Esophagus squamous epithelium (tissue), 5 donors: ENCODE data around the gene RCOR2. TPM values are rescaled to one million over a fixed set of nuclear protein-coding genes. Genes with fewer than 3 reads are reported as not detected.
A peak's percentile ranks its signal among the peaks of the same experiment; 100 is the strongest.

Source experiments
- DNase-seq: peaks from one replicate; lab custom pipeline; 2025; lab: John Stamatoyannopoulos, UW
- H3K27ac ChIP-seq, 4 donors: fragments of 200-600 bp; sonication (generic); one replicate each; pipeline ENCODE4 v1.5.1; 2016 to 2019; ENCODE audit warnings: mild to moderate bottlenecking in 1 of 4
- H3K27me3 ChIP-seq, 4 donors: fragments of 200-600 bp; sonication (generic); 1 replicate in 3 of 4; 2 replicates in 1 of 4; pipeline versions ENCODE4 v1.5.1 to v1.6.0; 2017 to 2021; ENCODE audit warnings: antibody characterized with exemption in 1 of 4
- H3K36me3 ChIP-seq, 3 donors: fragments of 200-600 bp; sonication (generic); one replicate each; pipeline ENCODE4 v1.5.1; 2016 to 2019
- H3K4me1 ChIP-seq, 3 donors: fragments of 200-600 bp; sonication (generic); one replicate each; pipeline ENCODE4 v1.5.1; 2017 to 2019
- H3K4me3 ChIP-seq, 4 donors: fragments of 200-600 bp; sonication (generic); 1 replicate in 3 of 4; 2 replicates in 1 of 4; pipeline ENCODE4 v1.5.1; 2016 to 2019; ENCODE audit warnings: mild to moderate bottlenecking in 2 of 4, moderate library complexity in 1 of 4
- H3K9me3 ChIP-seq, 3 donors: fragments of 200-600 bp; sonication (generic); one replicate each; pipeline ENCODE4 v1.5.1; 2016 to 2019
- CTCF ChIP-seq, 6 experiments: fragments of 450-650 bp in 4 of 6; fragments of 200-600 bp in 2 of 6; sonication (generic) in 2 of 6; IDR thresholded peaks; one replicate each; pipeline ENCODE4 v1.5.1; 2016 to 2019; ENCODE audit warnings: antibody characterized with exemption in 6 of 6, mild to moderate bottlenecking in 4 of 6, moderate library complexity in 4 of 6
- POLR2A ChIP-seq, 4 donors: fragments of 450-650 bp; IDR thresholded peaks; one replicate each; pipeline ENCODE4 v1.6.1; 2017; ENCODE audit warnings: antibody characterized with exemption in 4 of 4, mild to moderate bottlenecking in 4 of 4, moderate library complexity in 3 of 4
- WGBS, 2 donors: methylation state at CpG; one replicate each; pipeline ENCODE4 v1.1.5; 2018; 5-methylcytosine and 5-hydroxymethylcytosine counted together
- intact Hi-C: fragments of 100-400 bp; cut with DNase I; formaldehyde crosslinking; loops from one replicate; pipeline ENCODE4 v1.15.0; 2022
- total RNA-seq, 4 donors: library from RNA; depleted of rRNA; stranded (reverse); fragments of >200 nt; gene quantifications; one replicate each; pipeline ENCODE4 v1.1.0, GENCODE V29; 2016
- donor health status: DM: yes; HTN: yes; CAD: no.

The RCOR2 gene
- total RNA-seq, 4 donors from 2014 or later: 0.19 to 0.49 (median 0.22) TPM; not detected in 1

DNA sequence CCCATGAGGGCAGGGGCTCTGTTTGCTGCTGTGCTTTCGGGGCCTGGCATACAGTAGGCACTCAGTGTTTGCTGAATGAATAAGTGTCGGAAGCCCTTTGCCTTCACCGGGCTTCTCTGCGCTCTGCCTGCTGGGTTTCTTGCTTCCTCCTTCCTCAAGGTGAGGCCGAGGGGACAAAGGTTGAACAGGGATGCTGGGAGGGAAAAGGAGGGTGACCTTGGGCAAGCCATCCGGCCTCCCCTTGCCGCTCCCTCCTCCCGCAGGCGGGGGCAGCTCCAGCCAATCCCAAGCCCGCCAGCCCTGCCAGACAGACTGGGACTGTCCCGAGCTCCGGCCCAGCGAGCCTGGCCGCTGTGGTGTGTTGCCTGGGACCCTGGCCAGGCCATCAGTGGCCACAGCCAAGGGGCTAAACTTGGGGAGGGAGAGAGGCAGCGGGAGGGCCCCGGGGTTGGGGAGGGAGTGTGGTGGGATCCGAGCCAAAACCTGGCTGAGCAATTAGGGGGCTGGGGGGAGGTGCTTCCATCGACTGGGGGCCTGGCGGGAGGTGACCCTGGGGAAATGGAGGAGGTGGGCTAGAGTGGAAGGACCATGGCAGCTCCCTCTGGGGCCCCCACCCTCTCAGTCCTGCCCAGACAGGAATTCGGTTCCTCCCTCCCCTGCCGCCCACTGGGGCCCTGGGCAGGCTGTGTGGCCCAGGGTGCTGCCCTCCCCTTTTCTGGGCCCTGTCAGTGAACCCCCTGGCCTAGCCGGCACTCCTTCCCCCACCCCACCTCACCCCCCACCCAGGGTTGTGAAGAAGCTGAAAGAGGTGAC lies 3.4 kb upstream of the RCOR2 start:
- no peaks in the 10 kb centered on the region for H3K9me3 ChIP-seq
- peaks cover 0 to 14% (median 0%) of the 10 kb centered on the region in 4 donors for H3K27me3 ChIP-seq
- DNase-seq: no peak
- H3K36me3 ChIP-seq: no peaks in the 10 kb centered on the region
- peak overlapping the region; percentile 28 to 88 (median 80) for H3K27ac ChIP-seq
- TF ChIP-seq POLR2A (IDR thresholded peaks at IDR 0.05): no peak
- TF ChIP-seq CTCF (IDR thresholded peaks at IDR 0.05): no peak
- H3K4me1 ChIP-seq: peaks cover 44 to 64% (median 49%) of the 10 kb centered on the region in 3 donors
- intact Hi-C loops: no loop called here
- 80 to 100% methylated on average over 1 to 3 of the region's 22 CpGs for WGBS, 2 donors
- H3K4me3 ChIP-seq: peak overlapping the region in 1 of 4 donors; percentile 61

DNA sequence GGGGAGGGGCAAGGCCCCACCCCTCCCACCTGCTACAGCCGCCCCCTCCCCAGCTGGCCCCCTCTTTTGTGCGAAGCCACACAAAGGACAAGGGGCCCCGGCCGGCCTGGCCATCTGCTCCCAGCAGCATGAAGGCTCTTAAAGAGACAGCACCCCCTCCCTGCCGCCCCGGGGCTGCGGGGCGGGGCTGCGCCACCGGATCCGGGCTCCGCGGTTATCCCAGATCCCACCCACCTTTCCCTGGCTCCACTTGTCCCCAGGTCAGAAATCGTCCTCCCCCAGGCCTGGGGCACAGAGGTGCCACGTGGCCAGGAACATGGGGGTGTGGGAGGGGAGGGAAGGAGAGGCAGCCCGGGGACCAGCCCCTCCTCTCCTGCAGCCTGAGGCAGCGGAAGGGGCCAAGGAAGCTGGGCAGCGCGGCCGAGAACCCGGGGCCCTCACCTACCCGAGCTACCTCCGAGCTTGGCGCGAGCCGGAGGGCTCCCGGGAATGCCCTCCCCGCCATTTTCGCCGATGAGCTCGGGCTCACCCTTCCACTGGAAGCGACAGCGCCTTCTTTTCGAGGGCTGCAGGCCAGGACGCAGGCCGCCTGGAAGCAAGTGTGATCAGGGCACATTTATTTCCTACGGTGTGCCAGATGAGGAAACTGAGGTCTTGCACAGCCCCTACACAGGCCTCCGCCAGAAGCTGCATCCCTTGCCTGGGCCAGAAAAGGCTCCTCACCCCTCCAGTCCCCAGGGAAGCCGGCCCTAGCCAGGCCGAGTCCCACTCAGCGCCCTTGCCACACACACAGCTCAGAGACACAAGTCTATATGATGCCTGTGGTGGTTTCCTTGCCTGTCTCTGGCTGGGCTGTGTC lies 2.5 kb upstream of the RCOR2 start:
- intact Hi-C loops: no loop called here
- H3K4me1 ChIP-seq: peaks cover 44 to 68% (median 51%) of the 10 kb centered on the region in 3 donors
- H3K27ac ChIP-seq: peak overlapping the region; percentile 28 to 88 (median 80)
- H3K9me3 ChIP-seq: no peaks in the 10 kb centered on the region
- peak overlapping the region; percentile 11 to 61 (median 42) for H3K4me3 ChIP-seq
- DNase-seq: no peak
- TF ChIP-seq CTCF (IDR thresholded peaks at IDR 0.05) (no peak), POLR2A (IDR thresholded peaks at IDR 0.05) (no peak)
- 21 to 82% methylated on average over 2 to 26 of the region's 41 CpGs for whole genome bisulfite sequencing, 2 donors
- H3K27me3 ChIP-seq: peaks cover 0 to 17% (median 0%) of the 10 kb centered on the region in 4 donors
- no peaks in the 10 kb centered on the region for H3K36me3 ChIP-seq

DNA sequence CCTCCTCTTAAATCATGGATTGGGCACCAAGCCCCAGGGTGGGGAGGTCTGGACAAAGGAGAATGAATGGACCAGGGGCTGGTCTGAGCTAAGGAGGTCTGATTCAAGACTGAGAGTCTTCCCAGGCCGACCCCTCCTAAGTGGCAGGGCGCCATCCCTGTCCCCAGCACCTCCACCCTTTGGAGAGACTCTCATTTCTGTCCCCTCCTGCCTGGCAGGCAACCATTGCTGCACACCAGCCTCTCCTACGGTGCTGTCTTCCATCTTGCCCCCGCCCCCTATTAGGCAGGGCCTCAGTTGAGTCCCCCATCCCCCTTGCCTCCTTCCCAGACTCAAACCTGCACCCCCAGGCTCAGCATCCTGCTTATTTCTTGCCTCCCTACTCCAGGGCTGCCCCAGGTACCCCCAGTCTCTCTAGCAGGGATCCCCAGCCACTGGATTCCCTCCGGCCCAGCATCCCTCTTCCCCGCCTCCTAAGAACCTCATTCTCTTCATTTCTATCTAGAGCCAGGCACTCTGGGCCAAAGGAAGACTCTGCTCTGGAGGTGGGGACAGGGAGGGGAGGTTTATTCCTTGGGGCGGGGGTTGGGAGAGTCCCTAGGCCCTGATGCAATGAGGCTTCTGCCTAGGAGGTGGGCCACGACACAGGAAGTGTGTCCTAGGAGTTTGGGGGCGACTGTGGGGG lies 1.7 kb upstream of the RCOR2 start:
- WGBS, 2 donors: 39 to 55% methylated on average over 3 to 4 of the region's 9 CpGs
- peaks cover 0 to 17% (median 0%) of the 10 kb centered on the region in 4 donors for H3K27me3 ChIP-seq
- H3K36me3 ChIP-seq: no peaks in the 10 kb centered on the region
- H3K9me3 ChIP-seq: no peaks in the 10 kb centered on the region
- intact Hi-C loops: no loop called here
- no peak for DNase-seq
- peak overlapping the region; percentile 28 to 88 (median 80) for H3K27ac ChIP-seq
- H3K4me1 ChIP-seq: peaks cover 44 to 68% (median 51%) of the 10 kb centered on the region in 3 donors
- peak overlapping the region in 3 of 4 donors; percentile 41 to 71 (median 56) for H3K4me3 ChIP-seq
- TF ChIP-seq POLR2A (IDR thresholded peaks at IDR 0.05) (no peak), CTCF (IDR thresholded peaks at IDR 0.05) (no peak)

DNA sequence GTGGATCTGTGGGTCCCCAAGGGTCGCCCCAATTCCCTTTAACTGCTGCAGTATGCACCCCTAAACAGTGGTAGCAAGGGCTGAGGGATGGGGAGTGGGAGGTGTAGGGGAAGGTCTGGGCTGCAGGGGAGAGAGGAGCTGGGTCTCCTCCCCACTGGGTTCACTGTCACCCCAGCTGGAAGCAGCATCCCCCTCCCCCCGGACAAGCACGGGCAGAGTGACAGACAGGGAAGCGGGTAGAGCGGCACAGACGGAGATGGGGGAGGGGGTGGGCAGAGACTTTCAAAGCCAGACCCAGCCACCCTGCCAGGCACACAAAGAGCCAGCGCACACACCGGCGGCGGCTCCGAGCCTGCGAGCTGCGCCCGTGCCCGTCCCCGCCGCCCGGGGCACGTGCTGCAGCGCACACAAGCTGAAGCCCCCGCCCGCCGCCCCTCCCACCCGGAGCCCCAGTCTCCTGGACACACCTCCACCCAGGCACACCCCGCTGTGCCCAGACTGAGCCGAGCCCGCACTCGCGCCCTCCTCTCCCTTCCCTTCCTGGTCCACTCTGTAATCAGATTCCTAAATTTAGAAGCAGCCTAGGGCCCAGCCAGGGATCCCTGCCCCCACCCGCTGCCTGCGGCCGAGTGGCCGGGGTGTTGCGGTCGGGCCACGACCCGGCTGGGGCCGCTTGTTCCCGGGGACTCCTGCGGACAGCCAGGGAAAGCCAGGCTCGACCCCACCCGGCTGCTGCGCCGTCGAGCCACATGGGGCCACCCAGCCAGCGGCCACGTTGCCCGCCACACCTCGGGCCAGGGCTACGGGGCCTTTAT lies 935 bp upstream of the RCOR2 start:
- no peak for DNase-seq

More for the DNA sequence above, 935 bp upstream of the RCOR2 start:
- peaks cover 0 to 17% (median 0%) of the 10 kb centered on the region in 4 donors for H3K27me3 ChIP-seq
- H3K4me1 ChIP-seq: peaks cover 44 to 66% (median 51%) of the 10 kb centered on the region in 3 donors
- 0 to 2% methylated on average over 1 to 7 of the region's 50 CpGs for WGBS, 2 donors
- TF ChIP-seq POLR2A (IDR thresholded peaks at IDR 0.05) (peak in 1 of 4 donors; percentile 16), CTCF (IDR thresholded peaks at IDR 0.05) (no peak)
- no peaks in the 10 kb centered on the region for H3K36me3 ChIP-seq
- no peaks in the 10 kb centered on the region for H3K9me3 ChIP-seq
- H3K4me3 ChIP-seq: peak overlapping the region; percentile 34 to 71 (median 50)
- H3K27ac ChIP-seq: peak overlapping the region; percentile 58 to 88 (median 80)
- intact Hi-C loops: no loop called here
